Thyroid gland (tissue), 4 donors: Measurements from ENCODE around the gene MMP20. TPM values are rescaled to one million over a fixed set of nuclear protein-coding genes. Genes with fewer than 3 reads are reported as not detected.
A peak's percentile ranks its signal among the peaks of the same experiment; 100 is the strongest.

Experiments
- DNase-seq, 2 donors: peaks; one replicate each; pipeline ENCODE4 v3.0.0-alpha.2; 2019
- H3K27ac ChIP-seq, 3 donors: fragments of 200-600 bp; sonication (generic); 1 replicate in 2 of 3; 2 replicates in 1 of 3; pipeline ENCODE4 v1.5.1; 2016 to 2019; ENCODE audit warnings: mild to moderate bottlenecking in 1 of 3, moderate library complexity in 1 of 3
- H3K27me3 ChIP-seq: fragments of 200-600 bp; sonication (generic); one replicate; pipeline ENCODE4 v1.5.1; 2019
- H3K36me3 ChIP-seq, 2 donors: fragments of 200-600 bp; sonication (generic); one replicate each; pipeline ENCODE4 v1.5.1; 2016 to 2019
- H3K4me1 ChIP-seq, 2 donors: fragments of 200-600 bp; sonication (generic); one replicate each; pipeline ENCODE4 v1.5.1; 2017 to 2019
- H3K4me3 ChIP-seq, 3 donors: fragments of 200-600 bp; sonication (generic); replicated peaks in 1 of 3; 1 replicate in 2 of 3; 2 replicates in 1 of 3; pipeline ENCODE4 v1.5.1; 2016; ENCODE audit warnings: mild to moderate bottlenecking in 1 of 3
- H3K9me3 ChIP-seq: fragments of 200-600 bp; sonication (generic); one replicate; pipeline ENCODE4 v1.5.1; 2017
- POLR2A ChIP-seq, 2 donors: fragments of 450-650 bp; IDR thresholded peaks; one replicate each; pipeline ENCODE4 v1.6.1; 2017; ENCODE audit warnings: antibody characterized with exemption in 2 of 2, mild to moderate bottlenecking in 2 of 2, moderate library complexity in 1 of 2
- WGBS, 2 donors: methylation state at CpG; one replicate each; pipeline ENCODE4 v1.1.5; 2017; 5-methylcytosine and 5-hydroxymethylcytosine counted together
- intact Hi-C: fragments of 100-400 bp; cut with DNase I; formaldehyde crosslinking; loops from one replicate; pipeline ENCODE4 v1.15.1; 2023
- total RNA-seq, 4 donors: library from RNA; depleted of rRNA; stranded (reverse); fragments of >200 nt; gene quantifications; one replicate each; pipeline ENCODE4 v1.2.3, GENCODE V29; 2016
- TF ChIP-seq, protein P1 (sequence below), 6 experiments: fragments of 200-600 bp in 3 of 6; fragments of 450-650 bp in 3 of 6; sonication (generic) in 3 of 6; IDR thresholded peaks; one replicate each; pipeline ENCODE4 v1.5.1; 2016 to 2019; ENCODE audit warnings: antibody characterized with exemption in 6 of 6, mild to moderate bottlenecking in 2 of 6, inconsistent platforms in 1 of 6, moderate library complexity in 1 of 6

Gene MMP20
- total RNA-seq, 4 donors from 2014 or later = not detected

DNA sequence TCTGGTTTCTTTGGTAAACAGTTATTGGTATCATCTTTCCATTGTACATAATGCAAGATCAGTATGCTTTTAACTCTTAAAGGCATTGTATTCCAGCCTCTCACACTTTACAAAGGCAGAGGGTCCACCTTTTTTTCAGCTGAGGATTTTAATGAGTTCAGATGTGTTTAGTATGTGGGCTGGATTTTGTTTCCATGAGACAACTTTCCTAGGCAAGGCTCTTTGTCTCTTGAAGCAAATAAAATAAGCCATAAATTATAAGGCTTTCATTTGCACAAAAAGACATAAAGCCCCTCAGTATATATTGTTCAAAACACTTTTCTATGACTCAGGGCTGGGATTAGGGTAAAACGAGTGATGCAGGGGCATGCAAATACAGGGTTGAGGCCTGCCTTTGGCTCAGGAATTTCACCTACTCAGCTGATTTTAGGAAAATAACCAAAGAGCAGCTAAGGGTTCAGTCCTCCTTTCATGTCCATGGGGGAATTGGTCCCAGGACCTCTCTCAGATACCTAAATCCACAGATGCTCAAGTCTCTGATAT, 7.6 kb downstream of the MMP20 start:
- Histone ChIP-seq H3K36me3 (no peaks in the 10 kb centered on the region), H3K27me3 (no peaks in the 10 kb centered on the region), H3K4me1 (no peaks in the 10 kb centered on the region), H3K4me3 (no peak overlapping the region), H3K27ac (no peak overlapping the region), H3K9me3 (no peaks in the 10 kb centered on the region)
- TF ChIP-seq, protein P1, sequence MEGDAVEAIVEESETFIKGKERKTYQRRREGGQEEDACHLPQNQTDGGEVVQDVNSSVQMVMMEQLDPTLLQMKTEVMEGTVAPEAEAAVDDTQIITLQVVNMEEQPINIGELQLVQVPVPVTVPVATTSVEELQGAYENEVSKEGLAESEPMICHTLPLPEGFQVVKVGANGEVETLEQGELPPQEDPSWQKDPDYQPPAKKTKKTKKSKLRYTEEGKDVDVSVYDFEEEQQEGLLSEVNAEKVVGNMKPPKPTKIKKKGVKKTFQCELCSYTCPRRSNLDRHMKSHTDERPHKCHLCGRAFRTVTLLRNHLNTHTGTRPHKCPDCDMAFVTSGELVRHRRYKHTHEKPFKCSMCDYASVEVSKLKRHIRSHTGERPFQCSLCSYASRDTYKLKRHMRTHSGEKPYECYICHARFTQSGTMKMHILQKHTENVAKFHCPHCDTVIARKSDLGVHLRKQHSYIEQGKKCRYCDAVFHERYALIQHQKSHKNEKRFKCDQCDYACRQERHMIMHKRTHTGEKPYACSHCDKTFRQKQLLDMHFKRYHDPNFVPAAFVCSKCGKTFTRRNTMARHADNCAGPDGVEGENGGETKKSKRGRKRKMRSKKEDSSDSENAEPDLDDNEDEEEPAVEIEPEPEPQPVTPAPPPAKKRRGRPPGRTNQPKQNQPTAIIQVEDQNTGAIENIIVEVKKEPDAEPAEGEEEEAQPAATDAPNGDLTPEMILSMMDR (IDR thresholded peaks at IDR 0.05) = no peak
- no peak for TF ChIP-seq POLR2A (IDR thresholded peaks at IDR 0.05)
- DNase-seq = no peak
- intact Hi-C loops = loop anchor here (10.0 kb wide), 1 partner anchor 103 kb away; no protein-coding TSS in a partner anchor
- WGBS, 2 donors = 79 to 85% methylated on average over 1 of the region's 1 CpG

DNA sequence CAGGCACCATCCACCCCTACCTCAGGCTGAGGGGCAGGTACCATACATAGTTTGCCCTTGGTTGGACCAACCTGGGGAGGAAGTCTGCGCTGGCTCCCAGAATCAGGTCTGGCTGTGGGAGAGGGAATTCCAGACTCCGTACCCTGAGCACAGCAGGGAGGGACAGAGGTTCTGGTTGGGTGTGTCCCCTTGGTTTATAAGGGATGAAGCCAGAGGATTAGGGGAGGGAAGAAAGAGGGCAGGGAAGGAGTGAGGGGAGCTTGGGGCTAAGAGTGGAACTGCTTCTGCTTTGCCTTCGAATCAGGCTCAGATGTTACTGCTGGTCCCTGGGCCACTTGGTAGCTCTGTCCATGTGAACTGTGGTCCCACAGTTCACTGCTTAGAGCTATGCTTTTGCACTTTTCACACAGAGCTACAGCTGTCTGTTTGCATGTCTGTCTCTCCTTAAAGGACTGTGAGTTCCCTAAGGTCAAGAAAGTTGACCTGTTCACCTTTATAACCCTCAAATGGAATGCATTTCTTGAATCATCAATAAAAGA, 9.2 kb downstream of the MMP20 start:
- DNase-seq = no peak
- peaks cover 0 to under 1% of the 10 kb centered on the region in 2 donors for H3K4me1 ChIP-seq
- no peaks in the 10 kb centered on the region for H3K36me3 ChIP-seq
- H3K9me3 ChIP-seq = no peaks in the 10 kb centered on the region
- WGBS, 2 donors = 82 to 83% methylated on average over 3 of the region's 3 CpGs
- TF ChIP-seq, protein P1 (IDR thresholded peaks at IDR 0.05) = no peak
- no peak for TF ChIP-seq POLR2A (IDR thresholded peaks at IDR 0.05)
- intact Hi-C loops = loop anchor here (10.0 kb wide), 1 partner anchor 101 kb away; no protein-coding TSS in a partner anchor
- no peak overlapping the region for H3K4me3 ChIP-seq
- H3K27me3 ChIP-seq = no peaks in the 10 kb centered on the region
- H3K27ac ChIP-seq = no peak overlapping the region

DNA sequence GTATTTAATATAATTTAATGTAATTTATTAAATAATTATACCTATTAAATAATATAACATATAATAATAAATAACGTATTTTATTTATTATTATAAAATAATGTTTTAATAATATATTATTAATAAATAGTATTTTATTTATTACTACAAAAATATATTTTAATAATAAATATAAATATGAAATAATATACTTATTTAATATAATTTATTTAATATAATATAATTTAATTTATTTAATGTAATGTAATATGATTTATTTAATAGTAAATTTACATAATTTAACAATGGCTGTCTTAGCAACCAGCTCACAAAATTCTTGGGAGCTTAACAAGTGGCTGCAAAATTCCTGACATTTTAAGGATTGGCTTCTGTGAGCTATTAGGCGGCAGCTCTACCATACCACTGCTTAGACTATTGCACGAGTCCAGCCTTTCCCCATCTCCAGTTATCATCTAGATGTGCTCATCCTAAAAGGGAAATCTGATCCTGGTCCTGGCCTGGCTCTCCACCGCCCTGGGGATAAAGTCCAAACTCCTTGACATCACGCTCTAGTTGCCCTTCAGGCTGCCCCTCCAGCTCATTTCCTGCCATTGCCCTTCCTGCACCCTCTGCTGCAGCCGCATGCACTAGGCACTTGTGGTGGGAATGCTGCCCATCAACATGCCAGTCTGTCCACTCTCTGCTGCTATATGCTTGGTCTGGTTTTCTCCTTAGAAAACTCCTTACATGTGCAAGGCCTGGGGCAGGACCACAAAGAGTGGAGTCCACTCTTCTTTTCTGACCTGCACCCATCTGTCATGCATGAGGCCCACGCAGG, 9.8 kb downstream of the MMP20 start:
- H3K9me3 ChIP-seq = no peaks in the 10 kb centered on the region
- WGBS, 2 donors = 69 to 82% methylated on average over 7 of the region's 7 CpGs
- H3K27ac ChIP-seq = no peak overlapping the region
- no peak for DNase-seq
- H3K4me3 ChIP-seq = no peak overlapping the region
- H3K36me3 ChIP-seq = no peaks in the 10 kb centered on the region
- TF ChIP-seq, protein P1 (IDR thresholded peaks at IDR 0.05) = no peak
- no peak for TF ChIP-seq POLR2A (IDR thresholded peaks at IDR 0.05)
- intact Hi-C loops = loop anchor here (10.0 kb wide), 1 partner anchor 100 kb away; no protein-coding TSS in a partner anchor
- H3K27me3 ChIP-seq = no peaks in the 10 kb centered on the region
- H3K4me1 ChIP-seq = peaks cover 0 to 5% of the 10 kb centered on the region in 2 donors

- no peak overlapping the region for H3K4me3 ChIP-seq
- DNase-seq = no peak
- H3K27ac ChIP-seq = no peak overlapping the region
- H3K4me1 ChIP-seq = peaks cover 0 to 5% of the 10 kb centered on the region in 2 donors
- 84 to 91% methylated on average over 2 of the region's 2 CpGs for WGBS, 2 donors
- H3K36me3 ChIP-seq = no peaks in the 10 kb centered on the region
- no peaks in the 10 kb centered on the region for H3K27me3 ChIP-seq
- no peaks in the 10 kb centered on the region for H3K9me3 ChIP-seq
- no peak for TF ChIP-seq POLR2A (IDR thresholded peaks at IDR 0.05)
- TF ChIP-seq, protein P1 (IDR thresholded peaks at IDR 0.05) = peak in 1 of 6 experiments; percentile 10
- intact Hi-C loops = loop anchor here (5.0 to 10.0 kb wide), 2 partner anchors 100 to 272 kb away; no protein-coding TSS in a partner anchor
Measured at GRCh38 chr11:102614485-102614884, 10.6 kb downstream of the MMP20 start.
